HepG2 (cell line): ENCODE data around the gene NAA38. TPM values are rescaled to one million over a fixed set of nuclear protein-coding genes. Genes with fewer than 3 reads are reported as not detected.
A peak's percentile ranks its signal among the peaks of the same experiment; 100 is the strongest.

ENCODE experiments used
- DDIT3 ChIP-seq: sonication (generic); formaldehyde crosslinking; IDR thresholded peaks from 2 replicates; pipeline ENCODE4 v1.4.0; 2020; ENCODE audit warnings: mild to moderate bottlenecking, missing genetic modification reagents
- DZIP1 ChIP-seq: sonication (generic); formaldehyde crosslinking; IDR thresholded peaks from 2 replicates; pipeline ENCODE4 v1.5.0; 2020; ENCODE audit warnings: mild to moderate bottlenecking, missing genetic modification reagents
- EEA1 ChIP-seq: sonication (generic); formaldehyde crosslinking; IDR thresholded peaks from 2 replicates; pipeline ENCODE4 v1.5.1; 2020; ENCODE audit warnings: mild to moderate bottlenecking, missing genetic modification reagents, borderline replicate concordance
- GABPA ChIP-seq, 2 experiments: IDR thresholded peaks; 2 replicates each; pipeline ENCODE4 v1.6.1; 2011 to 2016; ENCODE audit warnings: low read depth in 2 of 2, low read length in 1 of 2, missing biosample characterization in 1 of 2, missing genetic modification characterization in 1 of 2
- HNF4G ChIP-seq, 2 experiments: sonication (generic) in 1 of 2; formaldehyde crosslinking in 1 of 2; IDR thresholded peaks; 2 replicates each; pipeline versions ENCODE4 v1.4.0 to v1.6.1; 2011 to 2020; ENCODE audit warnings: borderline replicate concordance in 2 of 2, low read depth in 2 of 2, mild to moderate bottlenecking in 2 of 2, low read length in 1 of 2, missing genetic modification reagents in 1 of 2, moderate library complexity in 1 of 2
- KDM3A ChIP-seq: IDR thresholded peaks from 2 replicates; pipeline ENCODE4 v1.6.1; 2018; ENCODE audit warnings: low read depth, missing compliant biosample characterization
- KLF12 ChIP-seq: sonication (generic); formaldehyde crosslinking; IDR thresholded peaks from 2 replicates; pipeline ENCODE4 v1.4.0; 2020; ENCODE audit warnings: missing genetic modification reagents, borderline replicate concordance
- KLF9 ChIP-seq: IDR thresholded peaks from 2 replicates; pipeline ENCODE4 v1.6.1; 2016; ENCODE audit warnings: low read depth
- MXI1 ChIP-seq: IDR thresholded peaks from 3 replicates; pipeline ENCODE4 v1.6.1; 2012; ENCODE audit warnings: low read depth, low read length, inconsistent platforms, borderline replicate concordance
- SIX1 ChIP-seq: sonication (generic); formaldehyde crosslinking; IDR thresholded peaks from 2 replicates; pipeline ENCODE4 v1.4.0; 2020; ENCODE audit warnings: missing genetic modification reagents, borderline replicate concordance
- SIX4 ChIP-seq: sonication (generic); formaldehyde crosslinking; IDR thresholded peaks from 2 replicates; pipeline ENCODE4 v1.4.0; 2020; ENCODE audit warnings: missing genetic modification reagents
- ZKSCAN8 ChIP-seq: IDR thresholded peaks from 2 replicates; pipeline ENCODE4 v1.6.1; 2016; ENCODE audit warnings: borderline replicate concordance, missing genetic modification reagents, missing compliant biosample characterization
- ZMYM3 ChIP-seq: sonication (generic); formaldehyde crosslinking; IDR thresholded peaks from 2 replicates; pipeline ENCODE4 v1.5.1; 2020; ENCODE audit warnings: mild to moderate bottlenecking, missing genetic modification reagents
- ZNF337 ChIP-seq: sonication (generic); formaldehyde crosslinking; IDR thresholded peaks from 2 replicates; pipeline ENCODE4 v1.5.1; 2020; ENCODE audit warnings: missing genetic modification reagents, low read depth, mild to moderate bottlenecking, borderline replicate concordance
- ZNF782 ChIP-seq: sonication (generic); formaldehyde crosslinking; IDR thresholded peaks from 2 replicates; pipeline ENCODE4 v1.4.0; 2020; ENCODE audit warnings: missing genetic modification reagents, mild to moderate bottlenecking, borderline replicate concordance
- polyA plus RNA-seq, 8 experiments: library from polyadenylated mRNA; depleted of rRNA in 3 of 8; stranded (reverse) in 7 of 8; unstranded in 1 of 8; fragments of >200 nt; fragmentation: Illumina TruSeq in 4 of 8; extraction: Trizol in 4 of 8; gene quantifications; 2 replicates each; pipeline versions ENCODE4 v1.2.1 to v1.2.3, GENCODE V29; 2011 to 2016; ENCODE audit warnings: low read depth in 4 of 8, missing spikeins in 1 of 8, mixed read lengths in 1 of 8; ENCODE audit not compliant: insufficient read depth in 1 of 8
- total RNA-seq, 5 experiments: library from RNA; depleted of rRNA; stranded (reverse); fragments of >200 nt; fragmentation: Illumina TruSeq; extraction: Trizol; gene quantifications; 2 replicates each; pipeline ENCODE4 v1.2.3, GENCODE V29; 2016; ENCODE audit warnings: low read depth in 1 of 5
- TF ChIP-seq, protein P1 (sequence below): IDR thresholded peaks from 2 replicates; pipeline ENCODE4 v1.6.1; 2012; ENCODE audit warnings: inconsistent platforms
- TF ChIP-seq, protein P2 (sequence below): sonication (generic); formaldehyde crosslinking; IDR thresholded peaks from 2 replicates; pipeline ENCODE4 v1.5.0; 2020; ENCODE audit warnings: missing genetic modification reagents, mild to moderate bottlenecking, borderline replicate concordance
- TF ChIP-seq, protein P3 (sequence below): sonication (generic); formaldehyde crosslinking; IDR thresholded peaks from 2 replicates; pipeline ENCODE4 v1.5.1; 2020; ENCODE audit warnings: missing genetic modification reagents, mild to moderate bottlenecking, borderline replicate concordance
- TF ChIP-seq, protein P4 (sequence below): sonication (generic); formaldehyde crosslinking; IDR thresholded peaks from 2 replicates; pipeline ENCODE4 v1.5.1; 2020; ENCODE audit warnings: missing genetic modification reagents, mild to moderate bottlenecking, borderline replicate concordance

The NAA38 gene
- total and polyA plus RNA-seq, 2 of the 13 experiments (the other 11 are each of a cell fraction or from before 2014, with no cell fraction given), result 46.9 to 91.6 TPM

DNA sequence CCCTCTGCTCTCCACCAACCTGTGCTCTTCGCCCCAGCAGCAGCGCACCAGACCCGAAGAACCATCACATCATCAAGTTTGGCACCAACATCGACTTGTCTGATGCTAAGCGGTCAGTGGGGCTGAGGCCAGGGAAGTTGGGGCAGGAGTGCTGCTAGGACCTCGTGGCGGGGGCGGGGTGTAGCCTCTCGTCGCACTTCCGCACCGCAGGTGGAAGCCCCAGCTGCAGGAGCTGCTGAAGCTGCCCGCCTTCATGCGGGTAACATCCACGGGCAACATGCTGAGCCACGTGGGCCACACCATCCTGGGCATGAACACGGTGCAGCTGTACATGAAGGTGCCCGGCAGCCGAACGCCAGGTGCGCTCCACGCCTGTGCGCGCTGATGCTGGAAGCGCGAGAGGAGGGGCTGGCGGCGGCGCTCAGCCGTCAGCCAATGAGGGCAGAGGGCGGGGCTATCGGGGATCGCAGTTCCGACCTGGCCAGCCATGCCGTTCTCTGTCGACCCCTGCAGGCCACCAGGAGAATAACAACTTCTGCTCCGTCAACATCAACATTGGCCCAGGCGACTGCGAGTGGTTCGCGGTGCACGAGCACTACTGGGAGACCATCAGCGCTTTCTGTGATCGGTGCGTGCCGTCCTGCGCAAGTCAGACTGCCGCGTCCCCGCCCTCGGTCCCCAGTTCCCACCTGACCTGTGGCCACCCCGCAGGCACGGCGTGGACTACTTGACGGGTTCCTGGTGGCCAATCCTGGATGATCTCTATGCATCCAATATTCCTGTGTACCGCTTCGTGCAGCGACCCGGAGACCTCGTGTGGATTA is 5.7 kb downstream of the NAA38 start (continued):
- TF ChIP-seq KLF9, result no peak
- TF ChIP-seq KLF12 (CRISPR knock-in tag), result no peak
- TF ChIP-seq MXI1, result 0 out of 3 replicates have a peak, but pooled peaks have one; percentile 47
- TF ChIP-seq DDIT3, result no peak
- TF ChIP-seq SIX4 (CRISPR knock-in tag), result no peak
- no peak for TF ChIP-seq GABPA (IDR thresholded peaks at IDR 0.05; ENCODE audit: low read depth, low read length)
- TF ChIP-seq GABPA (CRISPR knock-in tag; IDR thresholded peaks at IDR 0.05; ENCODE audit: low read depth), result peak; percentile 25; the same call in 1 of the 2 replicates
- TF ChIP-seq, protein P1, sequence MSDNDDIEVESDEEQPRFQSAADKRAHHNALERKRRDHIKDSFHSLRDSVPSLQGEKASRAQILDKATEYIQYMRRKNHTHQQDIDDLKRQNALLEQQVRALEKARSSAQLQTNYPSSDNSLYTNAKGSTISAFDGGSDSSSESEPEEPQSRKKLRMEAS, result peak; percentile 47; the same call in 1 of the 2 replicates
- TF ChIP-seq HNF4G (IDR thresholded peaks at IDR 0.05; ENCODE audit: borderline replicate concordance, low read depth, low read length), result no peak
- no peak; the same call in 1 of the 2 replicates for TF ChIP-seq HNF4G (CRISPR knock-in tag; IDR thresholded peaks at IDR 0.05; ENCODE audit: borderline replicate concordance, low read depth)
- no peak for TF ChIP-seq ZNF782 (CRISPR knock-in tag)
- TF ChIP-seq ZMYM3 (CRISPR knock-in tag), result no peak
- TF ChIP-seq, protein P2, sequence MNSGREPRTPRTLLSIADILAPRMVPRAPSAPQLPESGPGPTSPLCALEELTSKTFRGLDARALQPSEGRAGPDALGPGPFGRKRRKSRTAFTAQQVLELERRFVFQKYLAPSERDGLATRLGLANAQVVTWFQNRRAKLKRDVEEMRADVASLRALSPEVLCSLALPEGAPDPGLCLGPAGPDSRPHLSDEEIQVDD, result no peak
- TF ChIP-seq, protein P3, sequence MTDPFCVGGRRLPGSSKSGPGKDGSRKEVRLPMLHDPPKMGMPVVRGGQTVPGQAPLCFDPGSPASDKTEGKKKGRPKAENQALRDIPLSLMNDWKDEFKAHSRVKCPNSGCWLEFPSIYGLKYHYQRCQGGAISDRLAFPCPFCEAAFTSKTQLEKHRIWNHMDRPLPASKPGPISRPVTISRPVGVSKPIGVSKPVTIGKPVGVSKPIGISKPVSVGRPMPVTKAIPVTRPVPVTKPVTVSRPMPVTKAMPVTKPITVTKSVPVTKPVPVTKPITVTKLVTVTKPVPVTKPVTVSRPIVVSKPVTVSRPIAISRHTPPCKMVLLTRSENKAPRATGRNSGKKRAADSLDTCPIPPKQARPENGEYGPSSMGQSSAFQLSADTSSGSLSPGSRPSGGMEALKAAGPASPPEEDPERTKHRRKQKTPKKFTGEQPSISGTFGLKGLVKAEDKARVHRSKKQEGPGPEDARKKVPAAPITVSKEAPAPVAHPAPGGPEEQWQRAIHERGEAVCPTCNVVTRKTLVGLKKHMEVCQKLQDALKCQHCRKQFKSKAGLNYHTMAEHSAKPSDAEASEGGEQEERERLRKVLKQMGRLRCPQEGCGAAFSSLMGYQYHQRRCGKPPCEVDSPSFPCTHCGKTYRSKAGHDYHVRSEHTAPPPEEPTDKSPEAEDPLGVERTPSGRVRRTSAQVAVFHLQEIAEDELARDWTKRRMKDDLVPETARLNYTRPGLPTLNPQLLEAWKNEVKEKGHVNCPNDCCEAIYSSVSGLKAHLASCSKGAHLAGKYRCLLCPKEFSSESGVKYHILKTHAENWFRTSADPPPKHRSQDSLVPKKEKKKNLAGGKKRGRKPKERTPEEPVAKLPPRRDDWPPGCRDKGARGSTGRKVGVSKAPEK (CRISPR knock-in tag), result no peak
- TF ChIP-seq SIX1 (CRISPR knock-in tag), result no peak
- 0 out of 2 replicates have a peak, but pooled peaks have one; percentile 19 for TF ChIP-seq DZIP1
- no peak for TF ChIP-seq ZNF337
- TF ChIP-seq, protein P4, sequence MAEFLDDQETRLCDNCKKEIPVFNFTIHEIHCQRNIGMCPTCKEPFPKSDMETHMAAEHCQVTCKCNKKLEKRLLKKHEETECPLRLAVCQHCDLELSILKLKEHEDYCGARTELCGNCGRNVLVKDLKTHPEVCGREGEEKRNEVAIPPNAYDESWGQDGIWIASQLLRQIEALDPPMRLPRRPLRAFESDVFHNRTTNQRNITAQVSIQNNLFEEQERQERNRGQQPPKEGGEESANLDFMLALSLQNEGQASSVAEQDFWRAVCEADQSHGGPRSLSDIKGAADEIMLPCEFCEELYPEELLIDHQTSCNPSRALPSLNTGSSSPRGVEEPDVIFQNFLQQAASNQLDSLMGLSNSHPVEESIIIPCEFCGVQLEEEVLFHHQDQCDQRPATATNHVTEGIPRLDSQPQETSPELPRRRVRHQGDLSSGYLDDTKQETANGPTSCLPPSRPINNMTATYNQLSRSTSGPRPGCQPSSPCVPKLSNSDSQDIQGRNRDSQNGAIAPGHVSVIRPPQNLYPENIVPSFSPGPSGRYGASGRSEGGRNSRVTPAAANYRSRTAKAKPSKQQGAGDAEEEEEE (CRISPR knock-in tag), result no peak
- peak; percentile 92 for TF ChIP-seq KDM3A
- TF ChIP-seq ZKSCAN8, result no peak
- TF ChIP-seq EEA1 (CRISPR knock-in tag), result peak; percentile 49; the same call in 1 of the 2 replicates
